Neural progenitor cell (in vitro differentiated cells): Measurements from ENCODE around the gene FOLR2. TPM values are rescaled to one million over a fixed set of nuclear protein-coding genes. Genes with fewer than 3 reads are reported as not detected.
A peak's percentile ranks its signal among the peaks of the same experiment; 100 is the strongest.

Source experiments
- DNase-seq: peaks from one replicate; pipeline ENCODE4 v3.0.0-alpha.2; 2016; ENCODE audit warnings: low spot score
- H2AFZ ChIP-seq: fragments of 200-600 bp; sonication (generic); replicated peaks from 2 replicates; pipeline ENCODE4 v1.6.1; 2016; ENCODE audit warnings: antibody characterized with exemption
- H3F3A ChIP-seq: fragments of 200-600 bp; sonication (generic); 2 replicates; pipeline ENCODE4 v1.6.1; 2016; ENCODE audit warnings: antibody characterized with exemption, low read depth
- H3K27ac ChIP-seq: fragments of 200-600 bp; sonication (generic); 2 replicates; pipeline ENCODE4 v1.5.1; 2016; ENCODE audit warnings: mild to moderate bottlenecking
- H3K27me3 ChIP-seq: fragments of 200-600 bp; sonication (generic); 2 replicates; pipeline ENCODE4 v1.6.1; 2016; ENCODE audit warnings: mild to moderate bottlenecking, moderate library complexity
- H3K36me3 ChIP-seq: fragments of 200-600 bp; sonication (generic); 2 replicates; pipeline ENCODE4 v1.5.1; 2016
- H3K4me1 ChIP-seq: fragments of 200-600 bp; sonication (generic); 2 replicates; pipeline ENCODE4 v1.6.1; 2016; ENCODE audit warnings: mixed run types
- H3K4me2 ChIP-seq: fragments of 200-600 bp; sonication (generic); 2 replicates; pipeline ENCODE4 v1.6.1; 2016
- H3K4me3 ChIP-seq: fragments of 200-600 bp; sonication (generic); 2 replicates; pipeline ENCODE4 v1.5.1; 2016
- H3K79me2 ChIP-seq: fragments of 200-600 bp; sonication (generic); 2 replicates; pipeline ENCODE4 v1.6.1; 2016; ENCODE audit warnings: low read depth
- H3K9ac ChIP-seq: fragments of 200-600 bp; sonication (generic); 2 replicates; pipeline ENCODE4 v1.6.1; 2016
- H3K9me3 ChIP-seq: fragments of 200-600 bp; sonication (generic); 2 replicates; pipeline ENCODE4 v1.5.1; 2016; ENCODE audit warnings: low read depth
- H4K20me1 ChIP-seq: fragments of 200-600 bp; sonication (generic); 2 replicates; pipeline ENCODE4 v1.6.1; 2016; ENCODE audit warnings: low read depth
- H3K27ac Mint-ChIP-seq: 3 replicates; pipeline ENCODE4 v1.8.0; 2021; ENCODE audit warnings: mixed read lengths
- H3K27me3 Mint-ChIP-seq: 2 replicates; pipeline ENCODE4 v1.8.0; 2022; ENCODE audit warnings: low read depth, mild to moderate bottlenecking, inconsistent platforms, moderate library complexity, mixed read lengths; ENCODE audit not compliant: insufficient read depth
- H3K36me3 Mint-ChIP-seq: 3 replicates; pipeline ENCODE4 v1.8.0; 2021; ENCODE audit warnings: mixed read lengths
- H3K4me1 Mint-ChIP-seq: 3 replicates; pipeline ENCODE4 v1.8.0; 2021; ENCODE audit warnings: mixed read lengths
- H3K4me3 Mint-ChIP-seq: 3 replicates; pipeline ENCODE4 v1.8.0; 2021; ENCODE audit warnings: mild to moderate bottlenecking, moderate library complexity, mixed read lengths
- H3K9me3 Mint-ChIP-seq: 3 replicates; pipeline ENCODE4 v1.8.0; 2020; ENCODE audit warnings: mixed read lengths
- CTCF ChIP-seq: fragments of 200-600 bp; sonication (generic); IDR thresholded peaks from 2 replicates; pipeline ENCODE4 v1.5.1; 2017; ENCODE audit warnings: antibody characterized with exemption, mild to moderate bottlenecking
- EZH2 ChIP-seq: fragments of 200-600 bp; sonication (generic); IDR thresholded peaks from 2 replicates; pipeline ENCODE4 v1.6.1; 2017; ENCODE audit warnings: antibody characterized with exemption, mild to moderate bottlenecking, moderate library complexity
- EZH2phosphoT487 ChIP-seq: fragments of 200-600 bp; sonication (generic); IDR thresholded peaks from 2 replicates; pipeline ENCODE4 v1.6.1; 2017; ENCODE audit warnings: antibody characterized with exemption
- total RNA-seq: library from RNA; depleted of rRNA; stranded (reverse); fragments of >200 nt; gene quantifications from 2 replicates; pipeline ENCODE4 v1.2.3, GENCODE V29; 2015; ENCODE audit warnings: low replicate concordance

FOLR2 gene
- total RNA-seq, 1 donor from 2014 or later, result not detected

GRCh38 chr11:72226701-72227100 is 10.1 kb downstream of the FOLR2 start:
- DNase-seq, result no peak
- Histone ChIP-seq H3K79me2 (peaks cover 26% of the 10 kb centered on the region), H3K27ac (no peak overlapping the region)

DNA sequence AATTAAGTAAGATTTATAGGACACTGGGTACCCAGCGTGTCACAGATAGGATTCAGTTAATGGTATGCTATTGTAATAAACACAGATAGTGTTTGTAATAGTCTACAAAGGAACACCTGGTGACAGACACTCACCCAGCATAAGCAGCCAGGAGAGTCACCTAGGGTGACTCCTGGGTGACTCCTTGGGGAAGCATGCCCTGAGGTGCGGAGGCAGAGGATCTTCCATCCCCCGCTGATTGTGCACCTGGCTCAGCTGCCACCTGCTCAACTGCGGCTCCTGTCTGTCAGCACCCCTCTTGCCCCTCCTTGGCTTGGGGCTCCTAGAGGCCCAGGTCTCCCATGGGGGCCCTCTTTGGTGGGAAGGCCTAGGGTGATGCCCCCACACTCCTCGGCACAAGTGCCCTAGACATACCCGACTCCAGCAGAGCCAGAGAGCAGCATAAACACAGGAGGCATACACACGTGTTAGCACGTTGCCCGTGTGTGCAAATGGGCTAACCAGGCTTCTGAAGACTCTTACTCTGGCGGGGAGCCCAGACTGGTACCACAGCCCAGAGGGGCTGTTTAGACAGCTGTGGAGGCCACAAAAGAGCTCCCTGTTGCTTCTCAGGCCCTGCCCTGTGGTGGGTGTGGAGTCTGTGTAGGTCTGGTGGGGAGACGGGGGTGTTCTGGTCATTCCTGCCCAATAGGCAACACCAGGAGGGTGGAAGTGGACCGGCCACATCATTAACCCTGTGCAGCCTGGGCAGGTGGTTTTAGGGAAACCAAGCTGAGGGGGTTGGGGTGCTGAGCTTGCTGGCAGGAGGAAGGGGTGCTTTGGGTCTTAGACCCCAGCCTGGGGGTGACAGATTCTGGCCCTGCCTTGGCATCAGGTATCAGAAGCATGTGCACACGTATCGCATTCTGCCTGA is 11.0 kb downstream of the FOLR2 start:
- no peak for TF ChIP-seq EZH2
- TF ChIP-seq CTCF, result no peak
- no peak for TF ChIP-seq EZH2phosphoT487
- peaks cover 14% of the 10 kb centered on the region for H3F3A ChIP-seq
- H3K27me3 Mint-ChIP-seq, result peaks cover 2% of the 10 kb centered on the region
- peak overlapping the region; percentile 95 for H3K4me3 Mint-ChIP-seq
- H3K27ac ChIP-seq, result no peak overlapping the region
- peaks cover 19% of the 10 kb centered on the region for H3K4me1 Mint-ChIP-seq
- peaks cover 26% of the 10 kb centered on the region for H3K79me2 ChIP-seq
- no peak overlapping the region for H3K4me3 ChIP-seq
- H3K9me3 Mint-ChIP-seq, result no peaks in the 10 kb centered on the region
- no peak overlapping the region for H3K27ac Mint-ChIP-seq
- no peak overlapping the region for H2AFZ ChIP-seq
- H3K4me1 ChIP-seq, result peaks cover 5% of the 10 kb centered on the region
- H4K20me1 ChIP-seq, result peaks cover 19% of the 10 kb centered on the region
- H3K9me3 ChIP-seq, result no peaks in the 10 kb centered on the region
- H3K9ac ChIP-seq, result no peak overlapping the region
- H3K36me3 Mint-ChIP-seq, result peaks cover 24% of the 10 kb centered on the region
- no peaks in the 10 kb centered on the region for H3K36me3 ChIP-seq
- no peak for DNase-seq
- H3K4me2 ChIP-seq, result no peak overlapping the region
- no peaks in the 10 kb centered on the region for H3K27me3 ChIP-seq

More at GRCh38 chr11:72226701-72227100, 10.1 kb downstream of the FOLR2 start:
- Mint-ChIP-seq H3K4me3 (peak overlapping the region; percentile 95), H3K9me3 (no peaks in the 10 kb centered on the region), H3K27ac (no peak overlapping the region), H3K36me3 (peaks cover 18% of the 10 kb centered on the region), H3K4me1 (peaks cover 23% of the 10 kb centered on the region), H3K27me3 (peaks cover 4% of the 10 kb centered on the region)
- Histone ChIP-seq H2AFZ (no peak overlapping the region), H3K9ac (no peak overlapping the region), H4K20me1 (peaks cover 19% of the 10 kb centered on the region), H3K4me2 (peak overlapping the region; percentile 97), H3F3A (peaks cover 19% of the 10 kb centered on the region), H3K4me1 (peaks cover 5% of the 10 kb centered on the region), H3K9me3 (no peaks in the 10 kb centered on the region), H3K36me3 (no peaks in the 10 kb centered on the region), H3K4me3 (no peak overlapping the region), H3K27me3 (no peaks in the 10 kb centered on the region)
- no peak for TF ChIP-seq CTCF
- TF ChIP-seq EZH2phosphoT487, result no peak
- no peak for TF ChIP-seq EZH2

- Mint-ChIP-seq H3K27me3 (peaks cover 2% of the 10 kb centered on the region), H3K9me3 (no peaks in the 10 kb centered on the region), H3K36me3 (peaks cover 26% of the 10 kb centered on the region), H3K27ac (no peak overlapping the region), H3K4me1 (peaks cover 16% of the 10 kb centered on the region), H3K4me3 (no peak overlapping the region)
- Histone ChIP-seq H3K4me2 (no peak overlapping the region), H3K4me3 (no peak overlapping the region), H3F3A (peaks cover 9% of the 10 kb centered on the region), H4K20me1 (peaks cover 19% of the 10 kb centered on the region), H3K79me2 (peaks cover 26% of the 10 kb centered on the region), H3K36me3 (no peaks in the 10 kb centered on the region), H3K9ac (no peak overlapping the region), H3K9me3 (no peaks in the 10 kb centered on the region), H3K4me1 (peaks cover 5% of the 10 kb centered on the region), H3K27ac (no peak overlapping the region), H2AFZ (no peak overlapping the region), H3K27me3 (no peaks in the 10 kb centered on the region)
- TF ChIP-seq EZH2 (no peak), CTCF (peak; percentile 8), EZH2phosphoT487 (no peak)
- DNase-seq, result no peak
These were observed 11.7 kb downstream of the FOLR2 start for GRCh38 chr11:72228229-72228843.
